ENCODE results near the gene AMY1B.
"Not testable (repeated sequence)": the region's sequence is repeated elsewhere in the genome, so short reads cannot be mapped to it uniquely, and the experiment has no call there.

The AMY1B gene

GRCh38 chr1:103696110-103696509 is at the start of gene AMY1B:
Gene AMY1B (minus strand): TSS chr1:103696210. CDS start chr1:103695639, 571 bp downstream.
- DNase-seq = not testable (repeated sequence)

DNA sequence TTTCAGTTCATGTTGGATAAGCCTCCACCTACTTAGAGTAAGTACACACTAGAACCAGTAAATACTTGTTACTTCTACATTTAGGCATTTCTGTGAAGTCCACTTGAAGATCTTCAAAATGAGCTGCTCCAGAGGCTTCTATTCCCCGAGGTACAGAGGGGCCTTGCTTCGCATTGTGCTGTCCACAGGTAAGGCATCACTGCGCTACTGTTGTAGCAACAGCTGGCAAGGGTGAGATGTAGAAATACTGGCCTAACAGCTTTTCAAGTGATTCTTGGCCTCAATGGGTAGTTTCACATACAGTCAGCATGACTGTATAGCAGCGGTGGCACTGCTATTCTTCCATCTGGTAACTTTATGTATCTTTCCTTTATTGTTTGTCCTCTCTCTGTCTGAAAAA is 49.0 kb upstream of the AMY1B start:
- not testable (repeated sequence) for DNase-seq

DNA sequence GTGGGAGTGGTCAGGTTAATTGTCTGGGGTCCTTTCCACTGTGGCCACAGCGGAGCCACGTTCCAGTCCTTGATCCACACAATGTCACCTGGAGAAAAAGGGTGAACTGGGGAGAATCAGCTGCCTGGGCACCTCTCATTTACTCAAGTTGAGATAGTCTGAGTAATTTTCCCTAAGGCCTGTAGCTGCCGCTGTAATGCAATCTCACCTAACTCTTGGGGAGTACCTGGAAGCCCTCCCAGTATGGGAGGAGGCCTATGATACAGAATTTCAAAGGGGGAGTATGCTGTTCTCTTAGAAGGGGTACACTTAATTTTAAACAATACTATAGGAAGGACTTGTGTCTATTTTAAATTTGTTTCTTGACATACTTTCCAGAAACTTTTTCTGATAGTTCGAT is 48.4 kb upstream of the AMY1B start:
- DNase-seq = not testable (repeated sequence)

GRCh38 chr1:103738031-103738430 is 42.0 kb upstream of the AMY1B start:
- not testable (repeated sequence) for DNase-seq

- DNase-seq = not testable (repeated sequence)
Measured at GRCh38 chr1:103735334-103735733, 39.3 kb upstream of the AMY1B start.

DNA sequence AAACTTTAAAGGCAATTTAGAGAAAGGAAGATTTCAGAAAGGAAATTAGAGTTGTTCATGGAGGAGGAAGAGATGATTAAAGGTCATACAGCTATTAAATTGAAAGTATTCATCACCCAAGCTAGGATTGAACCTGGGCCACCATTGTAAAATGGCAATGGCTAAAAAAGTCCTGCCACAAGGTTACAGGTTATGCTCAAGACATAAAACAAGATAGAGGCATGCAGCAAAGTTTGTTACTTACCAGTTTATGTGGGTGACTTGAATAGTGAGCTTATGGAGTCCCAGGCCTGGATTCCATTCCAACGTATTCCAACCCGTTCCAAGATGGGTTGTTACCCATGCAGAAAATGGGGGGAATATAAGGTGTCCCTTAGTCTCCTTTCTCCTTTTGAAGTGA is 25.5 kb upstream of the AMY1B start:
- not testable (repeated sequence) for DNase-seq

GRCh38 chr1:103717404-103717803 is 21.4 kb upstream of the AMY1B start:
- not testable (repeated sequence) for DNase-seq

GRCh38 chr1:103710381-103710780 is 14.4 kb upstream of the AMY1B start:
- not testable (repeated sequence) for DNase-seq

DNA sequence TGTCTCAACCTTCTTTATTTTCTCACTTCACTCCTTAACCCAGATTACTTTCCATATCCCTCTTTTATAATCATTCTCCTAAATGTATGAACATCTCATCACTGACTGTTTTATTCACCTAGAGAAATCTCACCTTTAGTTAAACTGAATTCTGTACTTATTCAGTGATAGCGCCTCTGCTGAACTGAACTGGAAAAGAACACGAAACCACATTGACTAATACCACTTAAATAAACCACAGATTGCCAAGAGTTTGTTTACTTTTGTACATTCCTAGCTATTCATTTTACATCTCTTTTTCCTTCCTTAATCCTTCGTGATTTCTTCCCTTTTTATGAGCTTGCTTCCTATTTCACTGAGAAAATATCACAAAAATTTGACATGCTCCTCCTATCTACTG is 11.7 kb upstream of the AMY1B start:
- not testable (repeated sequence) for DNase-seq

- not testable (repeated sequence) for DNase-seq
Measured at GRCh38 chr1:103701256-103701655, 5.2 kb upstream of the AMY1B start.

DNA sequence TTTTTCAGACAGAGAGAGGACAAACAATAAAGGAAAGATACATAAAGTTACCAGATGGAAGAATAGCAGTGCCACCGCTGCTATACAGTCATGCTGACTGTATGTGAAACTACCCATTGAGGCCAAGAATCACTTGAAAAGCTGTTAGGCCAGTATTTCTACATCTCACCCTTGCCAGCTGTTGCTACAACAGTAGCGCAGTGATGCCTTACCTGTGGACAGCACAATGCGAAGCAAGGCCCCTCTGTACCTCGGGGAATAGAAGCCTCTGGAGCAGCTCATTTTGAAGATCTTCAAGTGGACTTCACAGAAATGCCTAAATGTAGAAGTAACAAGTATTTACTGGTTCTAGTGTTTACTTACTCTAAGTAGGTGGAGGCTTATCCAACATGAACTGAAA is 4.7 kb upstream of the AMY1B start:
- not testable (repeated sequence) for DNase-seq

GRCh38 chr1:103697430-103697829 is 1.4 kb upstream of the AMY1B start:
- not testable (repeated sequence) for DNase-seq

- not testable (repeated sequence) for DNase-seq
Measured at GRCh38 chr1:103676335-103676734, 19.7 kb downstream of the AMY1B start.

GRCh38 chr1:103655460-103655859 is 40.5 kb downstream of the AMY1B start, which contains the start of gene AMY1A:
Gene AMY1A (plus strand): TSS chr1:103655760. CDS start chr1:103656331, 571 bp downstream.
- not testable (repeated sequence) for DNase-seq

GRCh38 chr1:103654133-103654532 is 41.9 kb downstream of the AMY1B start:
- DNase-seq = not testable (repeated sequence)

- DNase-seq = not testable (repeated sequence)
Measured at GRCh38 chr1:103650889-103651288, 45.1 kb downstream of the AMY1B start.

DNA sequence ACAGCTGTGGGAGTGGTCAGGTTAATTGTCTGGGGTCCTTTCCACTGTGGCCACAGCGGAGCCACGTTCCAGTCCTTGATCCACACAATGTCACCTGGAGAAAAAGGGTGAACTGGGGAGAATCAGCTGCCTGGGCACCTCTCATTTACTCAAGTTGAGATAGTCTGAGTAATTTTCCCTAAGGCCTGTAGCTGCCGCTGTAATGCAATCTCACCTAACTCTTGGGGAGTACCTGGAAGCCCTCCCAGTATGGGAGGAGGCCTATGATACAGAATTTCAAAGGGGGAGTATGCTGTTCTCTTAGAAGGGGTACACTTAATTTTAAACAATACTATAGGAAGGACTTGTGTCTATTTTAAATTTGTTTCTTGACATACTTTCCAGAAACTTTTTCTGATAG is 45.7 kb downstream of the AMY1B start:
- DNase-seq = not testable (repeated sequence)

DNA sequence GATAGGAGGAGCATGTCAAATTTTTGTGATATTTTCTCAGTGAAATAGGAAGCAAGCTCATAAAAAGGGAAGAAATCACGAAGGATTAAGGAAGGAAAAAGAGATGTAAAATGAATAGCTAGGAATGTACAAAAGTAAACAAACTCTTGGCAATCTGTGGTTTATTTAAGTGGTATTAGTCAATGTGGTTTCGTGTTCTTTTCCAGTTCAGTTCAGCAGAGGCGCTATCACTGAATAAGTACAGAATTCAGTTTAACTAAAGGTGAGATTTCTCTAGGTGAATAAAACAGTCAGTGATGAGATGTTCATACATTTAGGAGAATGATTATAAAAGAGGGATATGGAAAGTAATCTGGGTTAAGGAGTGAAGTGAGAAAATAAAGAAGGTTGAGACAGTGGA is 52.1 kb downstream of the AMY1B start:
- DNase-seq = not testable (repeated sequence)

GRCh38 chr1:103641194-103641593 is 54.8 kb downstream of the AMY1B start:
- not testable (repeated sequence) for DNase-seq

All from MV-4-11 (cell line).